Right hindlimb (tissue), 1 donor: ENCODE results near the gene SH3RF3.

Source experiments
- DNase-seq: peaks from one replicate; pipeline ENCODE4 v3.0.0-alpha.2; 2018

The SH3RF3 gene

DNA sequence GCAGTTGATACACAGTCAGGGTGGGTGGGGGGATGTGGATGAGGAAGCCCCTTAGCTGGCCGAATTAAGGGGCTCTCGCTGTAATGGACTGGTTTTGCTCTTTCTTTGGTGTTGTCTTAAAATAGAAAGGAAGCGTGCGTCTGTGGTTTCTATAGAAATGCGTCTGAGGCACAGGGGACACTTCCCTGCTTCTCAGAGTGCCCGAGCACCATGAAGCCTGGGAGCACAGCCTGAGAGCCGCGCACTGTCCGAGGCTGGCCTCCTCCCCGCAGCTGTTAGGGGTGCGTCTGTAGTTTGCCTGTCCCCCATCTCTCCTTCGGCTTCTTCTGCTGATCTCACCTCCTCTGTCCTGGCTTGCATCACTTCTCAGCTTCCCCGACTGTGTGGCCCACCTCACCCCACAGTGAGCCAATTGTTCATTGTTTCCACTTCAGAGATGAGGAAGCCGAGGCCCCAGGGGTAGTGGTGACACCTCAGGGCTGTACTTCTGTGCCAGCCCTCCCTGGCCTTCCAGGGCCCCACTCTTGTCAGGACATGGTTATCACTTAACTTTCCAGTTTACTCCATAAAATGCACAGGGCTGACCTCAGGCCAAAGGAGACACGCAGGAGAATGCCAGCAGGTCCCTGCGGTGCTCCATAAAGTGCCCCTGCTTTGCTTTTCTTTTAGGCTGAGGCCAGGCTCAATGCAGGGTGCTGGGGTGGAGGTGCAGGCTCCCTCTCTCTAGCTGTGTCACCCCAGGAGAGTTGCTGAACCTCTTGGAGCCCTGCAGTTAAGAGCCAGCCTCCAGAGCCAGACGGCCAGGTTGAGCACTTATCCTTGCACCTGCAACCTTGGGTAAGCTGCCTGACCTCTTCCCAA, 274.2 kb downstream of the SH3RF3 start:
- DNase-seq = no peak

DNA sequence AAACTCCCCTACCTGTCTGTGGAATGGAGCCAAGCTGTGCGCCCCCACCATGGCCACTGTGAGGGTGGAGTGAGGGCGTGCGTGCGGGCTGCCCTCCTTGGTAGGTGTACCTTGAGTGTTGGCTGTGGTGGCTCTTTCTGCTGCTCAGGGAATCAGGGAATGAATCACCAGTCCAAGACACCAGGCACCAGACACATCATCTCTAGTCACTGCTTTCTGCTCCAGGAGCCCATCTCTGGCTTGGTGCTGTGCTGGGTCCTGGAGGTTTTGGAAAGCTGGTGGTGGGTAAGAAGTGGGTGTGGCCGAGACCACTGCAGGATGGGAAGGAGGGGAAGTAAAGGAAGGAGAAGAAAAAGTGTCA, 274.8 kb downstream of the SH3RF3 start:
- DNase-seq = no peak

DNA sequence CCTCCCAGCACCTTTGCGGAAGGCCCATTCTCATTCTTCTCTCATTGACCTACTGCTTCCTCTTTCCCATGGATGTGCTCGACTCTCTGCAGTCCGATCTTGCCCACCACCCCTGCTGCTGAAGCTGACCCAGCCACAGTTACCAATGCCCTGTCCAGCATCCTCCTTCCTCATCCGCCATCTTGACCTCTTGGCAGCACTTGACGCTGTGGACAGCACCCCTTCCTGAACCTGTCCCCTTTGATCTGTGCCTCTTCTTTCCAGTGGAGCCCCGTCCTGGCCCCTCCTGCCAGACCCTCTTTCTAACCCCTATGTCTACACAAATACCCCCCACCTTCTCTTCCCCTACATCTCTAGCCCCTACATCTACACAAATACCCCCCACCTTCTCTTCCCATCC, 275.7 kb downstream of the SH3RF3 start:
- DNase-seq = no peak

DNA sequence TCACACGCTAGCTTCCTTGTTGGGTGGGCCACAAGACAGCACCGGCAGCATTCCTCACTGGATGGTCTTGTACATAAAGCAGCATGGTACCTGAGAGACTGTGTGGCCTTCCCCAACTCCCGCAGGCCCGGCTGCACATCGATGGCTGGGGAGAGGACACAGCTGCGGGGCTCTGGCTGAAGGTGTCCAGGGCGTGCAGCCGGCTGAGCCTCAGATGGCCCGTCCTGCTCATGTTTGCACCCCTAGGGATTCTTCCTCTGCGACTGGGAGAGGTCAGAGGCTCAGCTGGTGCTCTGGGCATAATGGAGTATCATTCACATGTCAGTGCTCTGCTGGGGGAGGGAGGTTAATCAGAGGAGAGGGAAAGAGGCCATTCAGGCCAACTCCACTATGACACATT, 276.9 kb downstream of the SH3RF3 start:
- DNase-seq = no peak

DNA sequence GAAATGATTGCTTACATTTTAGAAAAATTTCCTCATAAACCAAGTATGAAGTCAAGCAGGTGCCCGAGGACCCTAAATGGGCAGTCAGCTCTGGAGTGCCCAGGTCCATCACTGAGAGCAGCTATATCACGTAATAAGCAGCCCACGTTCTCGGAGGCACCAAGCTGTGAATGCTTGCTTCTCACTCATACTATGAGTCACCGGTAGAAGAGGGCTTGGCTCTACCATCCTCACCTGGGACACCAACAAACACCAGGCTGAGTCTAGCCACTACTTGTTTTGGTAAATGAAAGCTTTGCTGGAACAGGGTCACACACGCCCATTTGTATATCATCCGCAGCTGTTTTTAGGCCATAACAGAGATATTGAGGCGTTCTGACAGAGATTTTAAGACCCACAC, 277.3 kb downstream of the SH3RF3 start:
- no peak for DNase-seq

DNA sequence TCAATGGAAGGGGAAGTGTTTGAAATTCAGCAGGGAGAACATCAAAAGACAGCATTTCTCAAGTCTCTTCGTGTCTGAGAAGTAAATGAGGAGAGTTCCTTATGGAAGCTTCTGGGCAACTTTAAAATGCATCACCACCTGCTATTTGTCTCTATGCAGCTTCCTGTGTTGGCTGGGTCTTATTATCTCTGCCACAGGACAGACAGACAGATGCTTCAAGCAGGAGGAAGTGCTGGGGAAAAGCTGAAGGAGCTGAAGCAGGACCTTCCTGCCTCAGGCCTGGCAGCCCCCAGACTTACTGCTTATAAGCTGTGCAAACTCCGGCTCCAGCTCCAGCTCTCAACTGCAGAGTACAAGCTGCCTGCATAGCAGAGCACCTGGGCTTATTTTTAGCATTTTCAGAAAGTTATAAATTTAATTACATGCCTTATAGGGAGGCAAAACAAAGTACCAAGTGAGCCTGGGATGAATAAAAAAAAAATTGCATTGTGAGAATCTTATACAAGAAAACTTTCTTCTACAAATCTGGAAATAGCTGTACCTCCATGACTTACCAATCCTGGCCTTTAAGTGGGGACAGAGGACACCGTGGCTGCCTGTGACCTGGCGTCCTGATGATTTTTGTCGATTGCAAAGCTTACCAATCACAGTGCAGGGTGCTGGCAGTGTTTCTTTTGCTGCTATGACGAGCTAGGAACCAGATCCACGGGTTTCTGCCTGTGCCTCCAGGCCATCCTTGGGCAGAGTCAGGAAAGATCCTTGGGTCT, 278.5 kb downstream of the SH3RF3 start:
- DNase-seq = no peak

DNA sequence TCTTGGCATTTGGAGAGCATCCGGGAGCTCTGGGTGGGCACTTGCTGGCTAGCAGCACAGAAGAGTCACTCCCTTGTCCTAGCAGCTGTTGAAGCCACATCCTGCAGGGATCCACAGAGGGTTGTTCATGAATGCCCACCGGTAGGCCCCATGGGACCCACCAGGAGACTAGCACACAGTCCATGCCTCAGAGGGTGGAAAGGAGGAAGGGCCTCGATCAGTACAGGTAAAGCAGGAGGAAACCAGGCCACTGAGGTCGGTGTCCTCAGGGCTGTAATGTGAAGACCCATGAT, 279.0 kb downstream of the SH3RF3 start:
- DNase-seq = no peak

DNA sequence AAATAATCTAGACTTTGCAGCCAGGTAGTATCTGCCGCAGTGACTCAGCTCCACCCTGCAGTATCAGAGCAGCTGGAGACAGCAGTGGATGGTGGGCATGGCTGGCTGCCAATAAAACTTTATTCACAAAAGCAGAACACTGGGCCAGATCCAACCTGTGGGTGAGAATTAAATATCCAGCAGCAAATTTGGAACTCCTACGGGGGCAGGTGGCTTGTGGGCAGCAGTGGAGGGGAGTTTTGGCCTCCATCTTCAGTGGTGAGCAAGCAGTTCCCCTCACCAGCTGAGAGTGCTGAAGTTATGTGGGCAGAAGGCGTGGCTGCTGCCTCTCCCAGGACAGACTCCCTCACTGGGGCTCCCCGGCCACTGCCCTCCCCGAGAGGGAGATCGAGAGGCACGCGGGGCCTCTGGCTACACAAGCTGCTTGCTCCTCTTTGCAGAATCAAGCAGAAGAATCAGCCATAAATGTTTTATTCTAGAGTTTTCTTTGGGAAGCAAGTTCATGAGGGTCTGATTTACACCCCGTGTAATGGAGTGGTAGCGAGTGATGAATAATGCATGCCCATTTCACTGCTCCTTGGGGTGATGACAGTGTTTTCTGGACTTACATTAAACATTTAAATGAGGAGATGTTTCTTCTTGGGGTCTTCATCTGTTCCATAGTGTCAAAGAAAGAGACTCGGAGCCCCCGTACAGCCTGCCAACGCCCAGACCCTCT, 280.5 kb downstream of the SH3RF3 start:
- DNase-seq = no peak

DNA sequence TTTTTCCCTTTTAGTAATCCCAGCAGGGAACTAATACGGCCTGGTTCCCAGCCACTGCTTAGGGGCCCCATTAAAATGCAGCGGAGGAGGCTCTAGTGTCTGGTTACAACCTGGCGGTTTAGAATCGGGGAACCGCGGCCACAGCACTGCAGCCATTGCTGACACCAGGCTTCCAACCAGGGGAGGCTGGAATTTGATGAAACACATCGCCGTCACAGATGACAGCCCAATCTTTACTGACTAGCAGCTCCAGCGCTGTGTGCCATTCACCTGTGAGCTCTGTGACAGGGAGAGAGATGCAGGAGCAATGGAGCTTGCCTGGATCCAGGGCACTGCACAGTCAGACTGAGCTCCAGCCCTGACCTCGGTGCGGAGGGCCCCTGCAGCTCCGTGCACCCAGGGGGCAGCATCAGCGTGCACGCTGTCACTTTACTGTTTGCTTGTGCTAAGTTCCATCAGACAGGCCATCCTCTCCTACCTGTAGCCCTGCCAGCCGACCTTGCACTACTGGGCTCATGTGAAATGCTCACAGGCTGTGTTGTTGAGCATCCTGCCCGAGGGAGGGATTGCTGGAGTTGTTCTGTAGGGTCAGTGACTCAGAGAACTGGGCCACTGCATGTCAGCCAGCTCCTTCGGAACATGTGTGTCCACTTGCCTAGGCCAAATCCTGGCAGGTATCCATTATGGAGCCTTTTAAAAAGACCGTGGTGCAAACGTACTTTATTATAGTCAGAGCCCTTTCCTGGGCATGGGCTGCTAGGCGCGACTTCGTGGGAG, 281.2 kb downstream of the SH3RF3 start:
- no peak for DNase-seq

DNA sequence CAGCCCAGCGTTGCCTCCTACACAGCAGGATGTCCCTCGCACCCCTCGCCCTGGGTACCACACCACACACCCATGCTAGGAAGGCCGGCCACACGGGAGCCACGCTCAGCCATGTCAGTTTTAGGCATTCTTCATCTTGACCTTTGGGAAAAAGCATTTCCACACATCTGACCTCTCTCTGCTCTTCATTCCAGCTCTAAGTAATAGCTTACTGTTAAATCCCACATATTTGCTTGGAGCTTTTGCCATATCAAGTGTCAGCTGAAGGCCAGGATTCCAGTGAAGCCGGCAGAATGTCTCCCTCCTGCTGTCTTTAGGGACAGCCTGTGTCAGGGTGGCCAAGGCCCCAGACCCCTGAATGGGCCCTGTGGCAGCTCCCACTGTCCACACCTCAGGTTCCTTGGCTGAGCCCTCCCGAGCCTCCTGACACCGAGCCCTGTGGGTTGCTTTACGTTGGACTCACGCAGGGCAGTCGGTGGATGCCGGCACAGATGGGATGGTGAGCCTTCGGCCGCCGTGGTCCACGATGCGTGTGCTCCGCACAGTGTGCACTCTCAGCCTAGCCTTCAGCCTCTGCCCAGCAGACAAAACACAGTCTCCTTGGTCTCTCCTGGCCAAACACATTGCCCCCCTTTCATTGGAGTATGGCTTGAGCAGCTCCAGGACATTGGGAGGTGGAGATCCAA, 282.8 kb downstream of the SH3RF3 start:
- no peak for DNase-seq

DNA sequence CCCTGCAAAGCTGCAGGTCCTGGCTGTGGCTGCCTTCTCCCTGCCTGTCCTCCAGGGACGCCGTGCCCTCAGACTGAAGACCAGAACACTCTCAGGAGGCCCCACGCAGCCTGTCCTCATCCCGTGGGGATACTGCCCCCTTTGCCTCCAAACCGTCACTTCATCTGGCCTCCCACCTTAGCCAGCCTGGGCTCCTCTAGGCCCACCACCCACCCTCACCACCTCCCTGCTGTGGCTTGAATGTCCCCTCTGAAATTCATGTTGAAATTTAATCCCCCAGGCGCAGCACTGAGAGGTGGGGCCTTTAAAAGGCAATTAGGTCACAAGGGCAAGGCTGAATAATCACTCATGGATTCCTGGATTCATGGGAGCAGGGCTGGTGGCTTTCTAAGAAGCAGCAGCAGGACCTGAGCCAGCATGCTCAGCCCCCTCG, 286.6 kb downstream of the SH3RF3 start:
- no peak for DNase-seq

DNA sequence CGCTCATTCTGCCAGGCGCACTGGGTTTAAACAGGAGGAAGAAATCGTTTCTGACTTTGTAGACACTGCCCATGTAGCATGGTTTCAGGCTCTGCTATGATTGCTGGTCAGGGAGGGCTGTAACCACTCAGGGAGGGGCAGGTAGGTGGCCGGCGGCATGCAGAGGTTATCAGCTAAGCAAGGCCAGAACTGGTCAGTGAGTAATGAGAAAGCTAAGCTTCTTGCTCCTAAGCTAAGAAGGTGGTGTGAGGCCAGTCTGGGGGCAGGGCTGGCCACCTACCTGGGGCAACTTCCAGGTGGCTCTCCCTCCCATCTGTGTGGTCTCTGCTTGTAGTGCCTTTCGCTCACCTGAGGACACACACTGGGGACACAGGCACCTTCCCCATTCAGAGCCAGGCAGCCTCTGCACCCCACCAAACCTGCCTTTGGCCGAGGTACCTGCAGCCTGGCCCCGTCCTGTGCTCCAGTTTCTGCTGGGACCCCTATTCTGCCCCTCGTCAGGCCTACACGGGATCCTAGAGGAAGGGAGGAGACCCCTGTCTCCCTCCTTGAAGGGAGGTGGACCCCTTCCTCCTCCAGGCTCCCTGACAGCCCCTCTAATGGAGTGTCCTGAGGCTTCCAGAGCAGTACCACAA, 288.8 kb downstream of the SH3RF3 start:
- DNase-seq = no peak

DNA sequence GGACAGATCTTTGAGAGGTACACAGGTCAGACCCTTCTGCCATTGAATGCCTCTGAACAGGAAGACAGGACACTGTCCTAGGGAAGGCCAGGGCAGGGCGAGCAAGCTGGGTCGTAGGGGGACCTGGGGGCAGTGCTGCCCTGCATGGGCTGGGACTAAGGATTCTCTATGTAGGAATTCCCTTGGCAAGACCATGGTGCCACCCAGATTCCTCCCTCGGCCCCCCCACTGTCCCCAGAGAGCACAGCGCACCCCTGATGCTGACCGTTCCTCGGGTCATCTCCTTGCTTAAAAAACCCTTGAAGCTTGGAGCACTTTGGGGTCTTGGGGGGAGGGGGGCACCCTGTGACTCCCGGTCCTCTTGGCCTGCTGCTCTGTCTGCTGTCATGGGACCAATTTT, 289.7 kb downstream of the SH3RF3 start:
- no peak for DNase-seq

DNA sequence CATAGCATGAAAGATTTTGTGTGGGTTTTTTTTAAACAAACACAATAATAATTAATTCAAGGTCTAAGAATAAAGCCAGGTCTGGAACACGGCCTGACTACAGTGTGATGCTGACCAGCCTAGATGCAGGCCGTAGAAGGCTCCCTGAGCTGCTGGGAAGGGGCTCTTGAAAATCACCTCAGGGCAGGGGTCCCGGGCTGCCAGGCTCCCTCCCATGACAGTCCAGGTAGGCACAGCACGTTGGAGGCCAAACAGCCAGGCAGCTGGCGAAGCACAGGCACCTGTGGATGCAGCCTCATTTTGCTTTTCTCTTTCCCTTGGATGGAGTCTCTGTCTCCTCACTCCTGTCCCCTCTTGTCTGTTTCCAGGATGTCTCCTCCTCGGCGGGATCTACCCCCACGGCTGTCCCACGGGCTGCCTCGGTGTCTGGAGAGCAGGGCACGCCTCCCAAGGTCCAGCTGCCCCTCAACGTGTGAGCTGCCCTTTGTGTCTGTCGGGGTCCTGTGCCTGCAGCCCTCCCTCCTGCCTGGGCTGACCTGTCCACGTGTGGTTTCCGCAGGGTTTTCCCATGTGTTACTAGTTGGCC, 290.3 kb downstream of the SH3RF3 start:
- DNase-seq = no peak

DNA sequence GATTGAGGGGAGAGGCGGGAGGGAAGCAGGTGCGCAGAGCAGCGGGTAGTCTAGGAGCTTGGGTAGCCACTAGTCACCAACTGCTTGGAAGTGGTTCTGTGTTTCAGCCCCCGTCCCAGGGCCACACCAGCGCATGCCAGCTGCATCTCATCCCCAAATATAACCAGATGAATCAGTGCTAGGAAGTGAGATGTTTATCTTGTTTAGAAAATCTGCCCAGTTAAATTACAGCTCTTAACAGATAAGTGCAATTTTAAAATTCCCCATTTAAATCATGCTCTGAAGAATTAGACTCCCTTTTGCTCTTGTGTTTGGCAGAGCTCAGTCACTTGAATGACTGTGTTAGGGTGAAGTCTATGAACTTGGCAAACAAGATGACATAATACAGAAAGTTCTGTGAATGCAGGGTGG, 291.0 kb downstream of the SH3RF3 start:
- no peak for DNase-seq

DNA sequence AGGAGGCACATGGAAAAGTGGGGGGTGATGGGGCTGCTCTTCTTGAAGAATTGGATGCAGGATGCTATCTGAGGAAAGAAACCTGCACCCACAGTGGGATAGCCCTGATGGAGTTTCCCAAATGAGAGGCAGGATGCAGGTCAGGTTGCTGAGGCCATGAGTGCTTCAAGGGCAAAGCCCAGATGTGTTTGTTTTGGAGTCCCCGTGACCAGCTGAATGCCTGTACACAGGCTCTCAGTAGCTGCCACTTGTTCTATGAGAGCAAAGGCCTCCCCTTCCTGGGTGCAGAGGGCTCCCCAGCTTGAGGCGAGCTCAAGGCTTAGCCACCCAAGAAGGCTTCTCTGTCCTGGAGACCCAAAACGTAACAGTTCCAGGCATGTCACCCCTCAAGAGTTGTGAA, 292.1 kb downstream of the SH3RF3 start:
- peak; percentile 15 for DNase-seq

DNA sequence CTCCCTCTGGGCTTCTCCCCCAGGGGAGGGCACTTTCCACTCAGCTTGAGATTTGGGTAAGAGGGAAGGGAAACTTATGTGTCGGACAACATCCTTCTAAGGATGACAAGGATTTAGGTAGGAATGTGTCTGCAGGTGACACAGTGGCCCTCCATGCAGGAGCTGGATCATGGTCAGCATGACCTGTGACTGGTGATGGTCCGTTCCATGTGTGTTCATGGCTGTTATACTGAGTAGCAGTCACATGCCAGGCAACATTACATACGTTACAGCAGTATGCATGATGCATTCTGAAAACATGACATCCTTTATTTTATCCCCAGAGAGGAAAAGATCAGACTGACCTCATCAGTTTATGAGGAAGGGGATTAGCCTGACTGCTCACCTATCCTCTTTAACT, 292.6 kb downstream of the SH3RF3 start:
- DNase-seq = no peak

DNA sequence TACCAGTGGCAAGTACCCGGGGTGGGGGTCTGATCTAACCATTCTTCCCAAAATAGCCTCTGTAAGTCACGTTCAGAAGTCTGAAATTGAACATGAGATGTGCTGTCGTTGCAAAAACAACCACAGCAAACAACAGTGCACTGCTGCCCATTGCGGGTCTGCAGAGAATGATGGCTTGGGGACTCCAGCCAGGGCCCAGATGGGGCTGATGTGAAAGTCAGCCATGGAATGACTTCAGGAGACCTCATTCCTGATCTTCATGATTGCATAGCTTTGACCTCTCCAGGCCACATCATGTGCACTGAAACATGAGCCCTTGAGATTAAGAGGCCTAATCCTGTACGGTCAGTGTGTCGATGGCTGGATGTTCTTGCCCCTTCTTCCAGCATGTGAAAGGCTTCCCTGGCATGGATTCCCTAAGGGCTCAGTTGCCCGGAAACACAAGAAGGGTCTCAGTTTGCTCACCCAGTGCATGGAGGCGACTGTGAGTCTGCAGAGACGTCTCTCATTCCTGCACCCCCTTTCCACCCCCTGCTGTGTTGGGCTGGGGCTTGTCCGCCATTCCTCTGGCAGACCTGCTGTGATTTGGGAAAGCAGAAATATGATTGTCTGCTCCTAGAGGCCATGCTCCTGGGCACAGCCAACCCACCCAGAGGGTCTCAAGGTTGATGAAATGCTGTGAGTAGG, 293.2 kb downstream of the SH3RF3 start:
- DNase-seq = peak; percentile 10

DNA sequence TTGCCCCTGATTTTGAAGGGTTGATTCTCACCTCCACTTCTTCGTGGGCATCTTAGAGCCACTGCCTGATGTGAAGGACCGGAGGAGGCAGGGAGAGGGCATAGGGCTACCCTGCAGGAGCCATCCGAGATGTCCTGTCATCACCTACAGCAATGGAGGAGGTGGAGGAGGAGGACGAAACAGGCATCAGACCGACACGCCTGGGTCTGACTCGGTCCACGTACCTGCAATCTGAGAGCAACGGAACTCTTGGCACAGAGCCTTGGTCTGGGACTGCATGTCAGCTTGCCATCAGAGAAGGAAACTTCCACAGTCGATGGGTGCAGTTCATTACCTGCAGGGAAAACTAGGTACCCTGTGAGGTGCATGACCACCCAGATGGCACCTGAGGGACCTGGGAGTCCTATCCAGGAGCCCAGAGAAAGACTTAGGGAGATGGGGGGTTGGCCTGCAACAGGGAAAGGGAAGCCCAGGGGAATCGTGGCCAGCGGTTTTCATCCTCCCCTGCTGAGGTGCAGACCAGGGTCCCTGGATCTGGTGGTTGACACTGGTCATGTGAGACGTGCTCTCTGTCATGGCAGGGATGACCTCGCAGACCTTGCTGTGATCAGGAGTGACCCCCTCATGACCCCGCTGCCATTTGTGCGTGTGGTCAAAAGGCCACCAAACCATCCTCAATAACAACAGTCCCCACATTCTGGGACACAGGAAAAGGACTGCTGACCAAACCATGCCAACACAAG, 293.9 kb downstream of the SH3RF3 start:
- peak; percentile 6 for DNase-seq
